Fibroblast of mammary gland (primary cell): ENCODE results near the gene ACADSB.
A peak's percentile ranks its signal among the peaks of the same experiment; 100 is the strongest.

ENCODE experiments used
- DNase-seq: peaks from one replicate; pipeline ENCODE4 v3.0.0-alpha.2; 2010; ENCODE audit warnings: low read depth
- H3K4me3 ChIP-seq: 2 replicates; pipeline ENCODE4 v1.5.1; 2011; ENCODE audit warnings: low read depth, mild to moderate bottlenecking, low read length, moderate library complexity; ENCODE audit not compliant: control insufficient read depth
- CTCF ChIP-seq: conservative IDR thresholded peaks from 2 replicates; pipeline ENCODE4 v1.5.1; 2011; ENCODE audit warnings: low read depth, low read length, inconsistent platforms; ENCODE audit not compliant: control insufficient read depth, insufficient read depth

Gene ACADSB

GRCh38 chr10:123027861-123028260, 19.1 kb downstream of the ACADSB start:
- no peak overlapping the region for H3K4me3 ChIP-seq
- no peak for TF ChIP-seq CTCF
- peak; percentile 7 for DNase-seq

- no peak for TF ChIP-seq CTCF
- DNase-seq = no peak
- no peak overlapping the region for H3K4me3 ChIP-seq
These were observed 22.3 kb downstream of the ACADSB start for GRCh38 chr10:123031124-123031523.

GRCh38 chr10:123034332-123034731, 25.5 kb downstream of the ACADSB start:
- DNase-seq = no peak
- H3K4me3 ChIP-seq = no peak overlapping the region
- no peak for TF ChIP-seq CTCF

- TF ChIP-seq CTCF = no peak
- H3K4me3 ChIP-seq = no peak overlapping the region
- no peak for DNase-seq
These were observed 26.8 kb downstream of the ACADSB start for GRCh38 chr10:123035467-123036086.

GRCh38 chr10:123038782-123039631, 30.2 kb downstream of the ACADSB start:
- TF ChIP-seq CTCF = no peak
- no peak overlapping the region for H3K4me3 ChIP-seq
- no peak for DNase-seq

GRCh38 chr10:123039632-123039930, 30.8 kb downstream of the ACADSB start:
- no peak for DNase-seq
- H3K4me3 ChIP-seq = no peak overlapping the region
- no peak for TF ChIP-seq CTCF
